Activated effector memory CD4-positive, alpha-beta T cell treated with anti-CD3 and anti-CD28 coated beads, Interleukin-2, amount 50 U/mL, for 16 hours (primary cell): ENCODE results near the gene KRT37.
"Not testable (repeated sequence)": the region's sequence is repeated elsewhere in the genome, so short reads cannot be mapped to it uniquely, and the experiment has no call there.

Experiments
- DNase-seq: peaks from one replicate; pipeline ENCODE4 v3.0.0-alpha.2; 2020

Gene KRT37

DNA sequence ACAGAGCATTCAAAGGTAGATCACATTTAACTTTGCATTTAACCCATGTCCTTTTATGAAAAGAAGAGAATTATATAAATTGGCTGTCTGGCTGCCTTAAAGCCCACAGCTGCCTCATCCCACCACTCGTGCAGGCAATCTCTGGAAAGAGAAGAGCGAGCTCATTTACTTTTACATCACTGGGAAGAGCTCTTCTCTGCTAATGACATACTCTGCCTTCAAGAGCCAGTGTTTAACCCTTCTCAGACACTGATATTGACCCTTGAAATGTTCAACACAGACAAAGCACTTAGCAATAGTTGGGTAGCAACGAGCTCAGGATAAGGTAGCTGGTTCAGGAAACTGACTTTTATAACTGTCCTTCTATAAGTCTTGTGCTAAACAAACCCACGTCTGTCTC is 9.6 kb upstream of the KRT37 start:
- no peak for DNase-seq

DNA sequence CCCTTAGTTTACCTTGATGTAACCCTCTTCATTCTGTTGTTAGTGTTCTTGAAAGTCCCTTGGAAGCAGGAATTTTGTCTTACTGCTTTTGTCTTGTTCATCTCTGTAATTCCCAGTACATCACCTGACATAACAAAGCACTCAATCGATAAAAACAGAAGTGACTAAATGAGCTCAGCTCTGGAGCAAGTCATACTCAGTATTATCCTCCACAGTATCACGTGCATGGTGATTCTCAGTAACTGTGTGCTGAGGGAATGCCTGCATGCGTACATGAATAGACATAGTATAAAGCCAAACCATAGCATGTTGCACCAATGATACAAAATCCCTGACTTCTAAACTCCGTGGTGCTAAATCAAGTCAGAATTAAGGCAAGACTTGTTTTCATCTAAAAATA is 9.2 kb upstream of the KRT37 start:
- no peak for DNase-seq

DNA sequence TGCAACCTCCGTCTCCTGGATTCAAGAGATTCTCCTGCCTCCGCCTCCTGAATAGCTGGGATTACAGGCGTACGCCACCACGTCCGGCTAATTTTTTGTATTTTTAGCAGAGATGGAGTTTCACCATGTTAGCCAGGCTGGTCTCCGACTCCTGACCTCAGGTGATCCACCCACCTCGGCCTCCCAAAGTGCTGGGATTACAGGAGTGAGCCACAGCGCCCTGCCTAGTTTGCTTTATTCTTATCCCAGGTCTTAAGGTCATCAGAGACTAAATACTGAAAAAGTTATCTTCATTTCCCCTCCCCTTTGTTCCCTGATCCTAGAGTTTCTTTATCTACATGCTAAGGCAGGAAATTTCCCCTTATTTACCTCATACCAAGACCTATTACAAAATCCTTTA is 6.0 kb upstream of the KRT37 start:
- DNase-seq = not testable (repeated sequence)

GRCh38 chr17:41429667-41430066 is 5.3 kb upstream of the KRT37 start:
- no peak for DNase-seq

- DNase-seq = no peak
Observed at GRCh38 chr17:41428591-41429291, 4.4 kb upstream of the KRT37 start.

DNA sequence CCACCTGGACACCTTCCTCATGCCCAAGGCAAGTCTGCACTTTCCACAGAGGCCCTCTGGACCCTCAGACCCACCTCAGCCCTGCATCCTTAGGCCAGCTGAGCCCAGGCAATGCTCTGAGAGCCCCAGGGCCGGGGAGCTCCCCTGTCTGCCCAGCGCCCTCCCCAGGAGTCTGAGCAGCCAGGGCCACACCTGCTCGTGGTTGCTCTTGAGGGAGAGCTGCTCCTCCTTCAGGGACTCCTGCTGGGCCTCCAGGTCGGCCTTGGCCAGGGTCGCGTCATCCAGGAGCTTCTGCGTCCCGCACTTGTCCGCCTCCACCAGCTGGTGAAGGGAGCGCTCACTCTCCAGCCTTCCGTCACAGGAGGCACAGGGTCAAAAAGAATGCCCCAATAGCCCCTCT is 1.8 kb downstream of the KRT37 start:
- not testable (repeated sequence) for DNase-seq

- no peak for DNase-seq
Observed at GRCh38 chr17:41421617-41422016, 2.8 kb downstream of the KRT37 start.

DNA sequence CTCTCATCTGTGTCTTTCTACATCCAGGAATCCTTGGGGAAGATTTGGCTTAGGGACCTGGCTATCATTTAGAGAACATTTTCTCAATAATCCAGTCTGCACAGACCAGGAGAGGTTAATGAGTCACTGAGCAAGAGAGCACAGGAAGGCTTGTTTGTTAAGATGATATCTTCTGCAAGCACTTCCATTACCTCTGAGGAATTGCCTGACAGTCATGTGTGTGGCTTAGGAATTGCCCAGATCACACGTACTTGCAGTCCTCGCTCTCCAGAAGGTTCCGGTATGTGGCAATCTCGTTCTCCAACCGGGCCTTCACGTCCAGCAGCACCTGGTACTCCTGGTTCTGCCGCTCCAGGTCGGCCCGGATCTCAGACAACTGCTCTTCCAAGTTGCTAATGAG is 3.3 kb downstream of the KRT37 start:
- DNase-seq = no peak

GRCh38 chr17:41420134-41420533 is 4.3 kb downstream of the KRT37 start:
- no peak for DNase-seq

- no peak for DNase-seq
Observed at GRCh38 chr17:41419716-41420115, 4.7 kb downstream of the KRT37 start.

DNA sequence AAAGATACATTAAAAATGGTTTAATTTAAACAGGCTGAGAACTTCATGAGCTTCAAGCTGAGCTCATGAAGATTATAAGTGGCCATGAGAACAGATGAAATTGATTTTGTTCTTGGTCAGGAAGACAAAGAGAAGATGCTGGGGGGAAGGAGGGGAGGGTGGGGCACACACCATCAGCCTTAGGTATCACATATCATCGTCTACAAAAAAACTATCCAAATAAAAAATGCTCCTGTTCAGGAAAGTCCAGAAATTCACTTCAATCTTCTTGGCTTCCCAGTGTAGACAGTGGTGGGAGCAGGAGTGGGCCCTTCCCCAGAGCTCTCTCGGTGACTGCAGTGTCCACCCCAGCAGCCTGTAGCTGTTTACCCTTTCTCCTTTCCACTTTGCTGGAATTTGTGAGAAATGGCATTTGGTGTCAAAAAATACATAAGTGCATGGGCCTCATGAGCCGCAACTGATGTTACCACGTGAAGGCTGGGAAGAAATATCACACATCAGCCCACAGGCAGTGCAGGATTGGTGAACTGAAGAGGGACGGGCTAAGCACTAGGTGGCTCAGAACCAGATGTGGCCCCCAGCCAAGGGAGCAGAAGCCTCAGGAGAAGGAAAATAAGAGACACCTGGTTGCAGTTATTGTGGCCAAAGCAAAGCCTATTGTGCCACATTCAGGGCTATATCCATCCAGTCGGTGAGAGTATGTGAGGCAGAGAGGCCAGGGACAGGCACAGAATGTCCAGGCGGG is 6.1 kb downstream of the KRT37 start:
- DNase-seq = no peak

GRCh38 chr17:41417576-41418015 is 6.8 kb downstream of the KRT37 start:
- no peak for DNase-seq

- DNase-seq = no peak
Observed at GRCh38 chr17:41417127-41417526, 7.3 kb downstream of the KRT37 start.

DNA sequence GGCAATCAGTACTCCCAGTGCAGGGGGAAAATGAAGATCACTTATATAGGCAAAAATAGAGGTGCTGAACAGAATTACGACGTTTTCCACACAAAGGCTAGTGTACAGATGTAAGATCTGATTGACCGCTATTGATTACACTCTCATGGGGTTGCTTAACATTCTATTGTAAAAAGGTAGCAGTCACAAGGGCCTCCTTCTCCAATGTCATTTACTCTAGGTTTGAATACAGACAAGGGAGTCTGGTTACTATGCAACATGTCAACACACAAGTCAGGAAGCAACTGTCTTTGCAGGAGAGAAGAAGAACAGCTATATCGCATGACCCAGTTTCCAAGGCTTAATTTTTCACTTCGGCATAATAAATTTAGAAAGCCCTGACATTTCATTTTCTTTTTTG is 7.9 kb downstream of the KRT37 start:
- no peak for DNase-seq

GRCh38 chr17:41415833-41416335 is 8.5 kb downstream of the KRT37 start:
- DNase-seq = no peak

GRCh38 chr17:41415411-41415810 is 9.0 kb downstream of the KRT37 start:
- DNase-seq = no peak

GRCh38 chr17:41413982-41414381 is 10.4 kb downstream of the KRT37 start:
- DNase-seq = no peak

DNA sequence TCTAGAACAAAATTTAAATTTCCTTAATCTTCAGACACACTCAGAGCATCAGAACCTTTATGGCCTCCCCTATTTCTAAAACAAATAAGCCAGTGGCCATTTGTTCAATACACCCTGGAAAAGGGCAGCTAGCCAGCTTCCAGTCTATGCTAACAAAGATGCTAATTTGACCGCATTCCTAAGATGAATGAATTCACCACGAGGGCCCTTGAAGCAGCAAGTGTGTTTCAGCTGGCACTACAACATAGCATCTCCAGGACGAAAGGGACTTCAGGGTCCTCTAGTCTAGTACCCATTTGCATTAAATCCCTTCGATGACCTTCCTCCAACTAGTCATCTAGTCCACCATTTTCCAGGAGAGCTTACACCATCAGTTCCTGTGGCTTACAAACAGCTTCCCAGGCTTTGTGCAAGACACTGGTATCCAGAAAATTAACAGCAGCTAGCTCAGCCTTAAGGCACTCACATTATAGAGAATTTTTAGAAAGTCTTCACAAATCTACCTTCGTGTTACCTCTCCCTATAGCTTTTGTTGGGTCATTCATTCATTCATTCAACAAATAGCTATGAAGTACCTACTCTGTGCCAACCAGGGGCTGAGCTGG is 10.9 kb downstream of the KRT37 start:
- no peak for DNase-seq

DNA sequence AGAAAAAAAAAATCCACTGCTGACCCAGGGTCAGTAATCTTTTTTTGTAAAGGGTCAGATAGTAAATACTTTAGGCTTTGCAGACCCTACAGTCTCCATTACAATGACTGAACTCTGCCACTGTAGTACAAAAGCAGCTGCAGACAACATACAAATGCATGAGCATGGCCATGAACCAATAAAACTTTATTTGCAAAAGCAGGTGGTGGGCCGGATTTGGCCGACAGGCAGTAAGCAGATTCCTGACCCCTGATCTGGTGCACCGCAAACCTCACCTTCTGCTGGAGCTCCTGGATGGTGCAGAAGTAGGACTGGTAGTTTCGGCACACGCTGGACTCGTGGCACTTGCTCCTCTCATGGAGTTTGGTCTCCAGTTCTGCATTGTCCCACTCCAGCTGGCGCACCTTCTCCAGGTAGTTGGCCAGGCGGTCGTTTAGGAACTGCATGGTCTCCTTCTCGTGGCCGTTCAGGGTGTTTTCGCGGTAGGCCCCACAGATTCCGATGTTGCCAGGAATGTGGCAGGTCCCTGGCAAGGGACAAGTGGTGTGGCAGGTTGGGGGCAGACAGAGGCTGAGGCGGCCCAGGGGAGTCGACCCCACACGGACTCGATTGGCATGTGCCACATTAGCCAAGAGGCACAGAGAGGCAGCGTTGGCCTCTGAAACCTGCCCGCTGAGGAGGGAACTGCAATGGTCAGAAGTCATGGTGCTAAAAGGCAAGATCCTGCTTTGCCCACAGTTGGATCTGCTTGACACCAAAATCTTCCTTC is 13.1 kb downstream of the KRT37 start:
- no peak for DNase-seq

DNA sequence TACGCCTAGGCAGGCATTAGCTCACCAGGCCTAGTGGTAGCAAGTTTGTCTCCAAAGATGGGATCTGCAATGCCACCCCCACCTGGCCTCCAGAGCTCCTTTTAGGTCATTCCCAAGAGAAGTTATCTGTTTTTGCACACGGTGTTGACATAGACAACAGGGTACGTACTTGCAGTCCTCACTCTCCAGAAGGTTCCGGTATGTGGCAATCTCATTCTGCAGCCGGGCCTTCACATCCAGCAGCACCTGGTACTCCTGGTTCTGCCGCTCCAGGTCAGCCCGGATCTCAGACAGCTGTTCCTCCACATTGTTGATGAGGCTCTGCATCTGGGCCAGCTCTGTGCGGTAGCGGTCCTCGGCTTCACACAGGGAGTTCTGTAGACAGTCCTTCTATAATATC is 17.2 kb downstream of the KRT37 start:
- no peak for DNase-seq

- no peak for DNase-seq
Observed at GRCh38 chr17:41406205-41406604, 18.2 kb downstream of the KRT37 start.

GRCh38 chr17:41404024-41404671 is 20.2 kb downstream of the KRT37 start:
- peak; percentile 76 for DNase-seq
